Kidney epithelial cell (primary cell): ENCODE results near the gene TMEM132D. TPM values are rescaled to one million over a fixed set of nuclear protein-coding genes. Genes with fewer than 3 reads are reported as not detected.

Source experiments
- DNase-seq: peaks from one replicate; pipeline ENCODE4 v3.0.0-alpha.2; 2010; ENCODE audit warnings: low read depth
- H3K27me3 ChIP-seq: 2 replicates; pipeline ENCODE4 v1.6.0; 2011; ENCODE audit warnings: low read length; ENCODE audit not compliant: control insufficient read depth, insufficient read depth
- H3K36me3 ChIP-seq: 2 replicates; pipeline ENCODE4 v1.5.1; 2011; ENCODE audit warnings: low read length; ENCODE audit not compliant: control insufficient read depth, insufficient read depth
- H3K4me3 ChIP-seq: 2 replicates; pipeline ENCODE4 v1.5.1; 2011; ENCODE audit warnings: low read depth, mild to moderate bottlenecking, control low read depth, low read length
- CTCF ChIP-seq: IDR thresholded peaks from 2 replicates; pipeline ENCODE4 v1.5.1; 2011; ENCODE audit warnings: mild to moderate bottlenecking, moderate library complexity, low read length, control low read depth, inconsistent platforms; ENCODE audit not compliant: insufficient read depth, poor library complexity, severe bottlenecking
- total RNA-seq: library from RNA; depleted of rRNA; stranded (reverse); fragments of >200 nt; gene quantifications from 2 replicates; pipeline ENCODE4 v1.2.3, GENCODE V29; 2015

The TMEM132D gene
- total RNA-seq, 1 donor from 2014 or later: 6.4 TPM

GRCh38 chr12:129486931-129487330 is 416.9 kb downstream of the TMEM132D start:
- H3K36me3 ChIP-seq: no peaks in the 10 kb centered on the region
- no peak for TF ChIP-seq CTCF
- no peak overlapping the region for H3K4me3 ChIP-seq
- DNase-seq: no peak
- no peaks in the 10 kb centered on the region for H3K27me3 ChIP-seq

- DNase-seq: no peak
- TF ChIP-seq CTCF: no peak
- no peaks in the 10 kb centered on the region for H3K36me3 ChIP-seq
- H3K27me3 ChIP-seq: no peaks in the 10 kb centered on the region
- H3K4me3 ChIP-seq: no peak overlapping the region
Measured at GRCh38 chr12:129483111-129483893, 420.5 kb downstream of the TMEM132D start.

- H3K36me3 ChIP-seq: no peaks in the 10 kb centered on the region
- no peak for DNase-seq
Measured at GRCh38 chr12:129481921-129482320, 421.9 kb downstream of the TMEM132D start.

GRCh38 chr12:129470196-129470595 is 433.6 kb downstream of the TMEM132D start:
- no peak for DNase-seq
- TF ChIP-seq CTCF: no peak

More at GRCh38 chr12:129481921-129482320, 421.9 kb downstream of the TMEM132D start:
- TF ChIP-seq CTCF: no peak
- Histone ChIP-seq H3K4me3 (no peak overlapping the region), H3K27me3 (no peaks in the 10 kb centered on the region)

GRCh38 chr12:129467726-129468125 is 436.1 kb downstream of the TMEM132D start:
- no peaks in the 10 kb centered on the region for H3K27me3 ChIP-seq
- H3K36me3 ChIP-seq: no peaks in the 10 kb centered on the region
- H3K4me3 ChIP-seq: no peak overlapping the region
- TF ChIP-seq CTCF: no peak
- no peak for DNase-seq

More at GRCh38 chr12:129470196-129470595, 433.6 kb downstream of the TMEM132D start:
- Histone ChIP-seq H3K27me3 (no peaks in the 10 kb centered on the region), H3K4me3 (no peak overlapping the region), H3K36me3 (no peaks in the 10 kb centered on the region)

- Histone ChIP-seq H3K4me3 (no peak overlapping the region), H3K36me3 (no peaks in the 10 kb centered on the region), H3K27me3 (no peaks in the 10 kb centered on the region)
- TF ChIP-seq CTCF: no peak
- no peak for DNase-seq
Measured at GRCh38 chr12:129467289-129467688, 436.5 kb downstream of the TMEM132D start.
